ENCODE measurements around the gene TUBA8.
"Not testable (repeated sequence)": the region's sequence is repeated elsewhere in the genome, so short reads cannot be mapped to it uniquely, and the experiment has no call there.

Gene TUBA8

DNA sequence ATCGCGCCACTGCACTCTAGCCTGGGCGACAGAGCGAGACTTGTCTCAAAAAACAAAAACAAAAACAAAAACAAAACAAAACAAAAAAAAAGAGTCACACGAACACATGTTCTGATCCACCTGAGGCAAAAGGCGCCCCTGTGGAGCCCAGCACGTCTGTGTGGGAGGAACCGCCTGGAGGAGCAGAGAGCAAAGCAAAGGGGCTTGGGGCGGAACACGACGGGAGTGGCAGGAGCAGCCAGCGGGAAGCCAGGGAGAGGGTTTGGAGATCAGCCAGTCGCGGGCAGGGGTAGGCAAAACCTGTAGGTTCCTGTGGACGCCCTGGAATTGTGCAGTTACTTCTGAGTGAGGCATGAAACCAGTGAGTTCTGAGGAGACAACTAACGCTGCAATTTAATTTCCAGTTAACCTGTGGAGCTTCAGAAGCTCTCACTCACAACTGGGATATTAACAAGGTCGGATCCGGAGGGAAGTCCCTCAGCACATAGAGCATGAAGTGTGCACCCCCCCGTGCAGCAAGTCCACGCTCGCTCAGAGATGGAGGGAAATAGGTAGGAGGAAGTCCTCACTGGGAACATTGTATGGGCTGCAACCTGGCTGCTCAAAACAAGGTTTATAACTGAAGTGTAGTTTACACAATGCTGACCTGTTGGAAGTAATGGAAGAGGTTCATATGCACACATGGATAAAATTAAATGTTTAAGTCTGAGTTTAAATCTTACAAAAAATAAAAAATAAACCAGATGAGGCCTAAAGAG, 26.1 kb downstream of the TUBA8 start:
- DNase-seq = no peak

DNA sequence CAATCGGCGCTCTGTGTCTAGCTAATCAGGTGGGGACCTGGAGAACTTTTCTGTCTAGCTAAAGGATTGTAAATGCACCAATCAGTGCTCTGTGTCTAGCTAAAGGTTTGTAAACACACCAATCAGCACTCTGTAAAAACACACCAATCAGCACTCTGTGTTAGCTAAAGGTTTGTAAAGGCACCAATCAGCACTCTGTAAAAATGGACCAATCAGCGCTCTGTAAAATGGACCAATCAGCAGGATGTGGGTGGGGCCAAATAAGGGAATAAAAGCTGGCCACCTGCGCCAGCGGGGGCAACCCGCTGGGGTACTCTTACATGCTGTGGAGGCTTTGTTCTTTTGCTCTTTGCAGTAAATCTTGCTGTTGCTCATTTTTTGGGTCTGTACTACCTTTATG, 30.4 kb downstream of the TUBA8 start:
- not testable (repeated sequence) for DNase-seq

DNA sequence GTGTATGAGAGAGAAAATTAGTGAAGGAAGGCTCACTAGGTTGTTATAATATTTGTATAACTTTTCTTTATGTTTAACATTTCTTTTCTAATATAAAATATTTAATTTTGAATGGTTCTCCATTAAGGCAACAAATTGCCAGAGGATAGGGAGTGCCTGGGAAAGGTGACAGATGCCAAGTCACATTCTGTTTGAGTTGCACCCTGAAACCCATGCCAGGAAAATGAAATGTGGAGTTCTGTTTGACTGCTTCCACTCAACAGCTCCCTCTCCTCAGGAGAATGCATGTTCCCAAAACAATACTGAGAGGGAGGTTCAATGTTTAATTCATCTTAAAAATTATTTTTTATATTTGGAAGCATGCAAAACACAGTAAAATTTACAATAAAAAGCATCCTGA, 33.5 kb downstream of the TUBA8 start:
- DNase-seq = no peak

DNA sequence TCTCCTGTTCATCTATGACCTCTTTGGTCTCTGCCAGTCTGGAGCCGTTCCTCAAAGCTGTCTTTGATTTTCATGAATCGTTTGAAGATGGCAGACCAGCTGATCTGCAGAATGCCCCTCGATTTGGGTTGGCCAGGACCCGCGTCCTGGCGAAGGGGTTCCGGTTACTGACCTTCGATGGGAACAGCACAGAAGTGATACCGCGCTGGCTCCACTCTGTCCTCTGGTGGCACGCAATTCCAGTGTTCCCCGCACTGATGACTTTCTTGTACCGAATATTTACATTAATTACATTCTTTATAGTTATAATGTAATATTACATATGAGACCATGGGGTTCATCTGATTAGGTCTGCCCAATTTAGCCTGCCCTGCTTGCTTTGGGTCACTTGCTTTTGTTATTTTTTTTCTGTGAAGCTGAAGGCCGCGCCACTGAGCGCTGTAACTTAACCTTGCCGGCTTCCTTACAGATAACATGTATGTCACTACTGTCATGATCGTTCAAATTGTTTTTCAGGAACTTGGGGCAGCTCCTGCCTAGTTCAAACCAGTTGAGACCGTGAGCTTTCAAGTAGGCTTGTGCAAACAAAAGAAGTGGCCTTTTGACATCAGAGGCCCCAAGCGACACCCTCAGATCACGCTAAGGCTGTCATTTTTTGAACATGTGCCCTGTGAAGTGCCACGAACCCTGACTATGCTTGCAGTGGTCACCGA, 35.2 kb downstream of the TUBA8 start:
- no peak for DNase-seq

DNA sequence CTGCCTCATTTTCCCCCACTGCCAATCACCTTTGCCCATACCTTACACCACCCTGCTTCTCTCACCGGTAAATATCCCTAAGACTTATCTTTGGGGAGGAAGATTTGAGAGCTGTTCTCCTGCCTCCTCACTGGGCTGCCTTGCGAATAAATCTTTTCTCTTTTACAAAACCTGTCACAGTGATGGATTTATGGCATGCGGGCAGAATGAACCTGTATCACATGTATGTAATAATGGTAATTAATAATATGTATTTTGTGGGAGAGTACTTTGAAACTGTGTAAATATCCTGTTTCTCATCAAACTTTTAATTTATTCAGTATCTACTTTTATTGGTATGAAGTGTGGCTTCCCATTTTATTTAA, 35.8 kb downstream of the TUBA8 start:
- no peak for DNase-seq

DNA sequence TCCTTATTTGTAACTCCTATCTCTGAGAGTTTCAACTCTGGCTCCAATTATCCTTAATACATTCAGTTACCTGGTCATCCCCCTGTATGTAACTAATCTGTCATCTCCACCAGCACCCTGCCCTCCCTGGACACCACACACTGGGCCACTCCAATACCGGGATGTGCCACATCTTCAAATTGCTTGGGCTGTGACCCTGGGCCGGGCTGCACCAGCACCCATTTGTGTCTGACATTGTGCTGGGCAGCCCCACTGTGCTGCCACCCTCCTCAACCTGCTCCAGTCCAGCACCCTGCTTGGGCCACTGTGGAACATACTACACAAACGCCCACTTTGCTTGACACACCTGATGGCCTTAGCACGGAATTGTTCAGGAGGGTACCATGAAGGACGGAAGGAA, 37.2 kb downstream of the TUBA8 start:
- no peak for DNase-seq

DNA sequence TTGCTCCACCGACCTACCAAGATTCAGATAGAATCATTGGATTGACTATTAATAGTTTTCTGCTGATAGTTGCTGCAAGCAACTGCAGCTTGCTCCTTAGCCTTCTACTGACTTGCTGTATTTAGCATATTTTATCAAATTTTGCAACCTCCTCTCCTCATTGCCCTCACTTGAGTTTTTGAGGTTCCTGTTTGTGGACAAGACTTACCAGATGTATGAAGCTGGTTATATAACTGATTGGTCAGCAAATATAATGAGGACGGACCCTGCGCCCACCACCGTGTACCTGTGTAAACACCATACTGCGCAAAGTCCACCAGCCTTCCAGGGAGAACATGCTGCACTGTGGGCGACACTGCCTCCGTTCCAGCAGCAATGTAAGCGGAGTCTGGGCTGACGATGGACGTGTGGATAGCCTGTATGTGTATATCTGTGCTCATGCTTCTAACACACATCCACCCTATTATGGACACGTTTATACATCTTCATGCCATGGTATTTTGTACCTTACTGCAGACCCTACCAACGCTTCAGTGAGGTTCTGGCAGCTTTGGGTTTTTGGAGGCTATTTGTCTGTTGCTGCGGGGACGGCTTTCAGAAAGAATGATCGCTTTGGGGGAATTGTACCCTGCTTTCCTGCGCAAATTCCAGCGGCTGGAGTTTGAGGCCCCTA, 37.8 kb downstream of the TUBA8 start:
- DNase-seq = no peak

DNA sequence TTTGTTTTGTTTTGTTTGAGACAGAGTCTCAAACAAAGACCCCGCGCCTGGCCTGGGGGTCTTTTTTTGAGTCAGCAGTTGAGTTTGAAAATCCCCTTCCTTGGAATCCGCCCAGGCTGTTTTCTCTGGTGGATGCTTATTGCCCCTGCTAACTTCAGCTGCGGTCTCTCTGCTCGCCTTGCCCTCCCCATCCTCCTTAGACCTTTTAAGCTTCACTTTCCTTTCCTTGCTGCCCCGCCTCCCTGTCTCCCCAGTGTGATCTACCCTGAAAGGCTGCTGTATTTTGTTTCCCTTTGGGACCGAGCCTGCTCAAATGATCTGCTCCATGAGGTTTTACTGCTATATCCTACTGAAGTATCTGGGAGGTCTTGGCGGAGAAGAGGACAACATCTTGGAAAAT, 41.9 kb downstream of the TUBA8 start:
- no peak for DNase-seq

DNA sequence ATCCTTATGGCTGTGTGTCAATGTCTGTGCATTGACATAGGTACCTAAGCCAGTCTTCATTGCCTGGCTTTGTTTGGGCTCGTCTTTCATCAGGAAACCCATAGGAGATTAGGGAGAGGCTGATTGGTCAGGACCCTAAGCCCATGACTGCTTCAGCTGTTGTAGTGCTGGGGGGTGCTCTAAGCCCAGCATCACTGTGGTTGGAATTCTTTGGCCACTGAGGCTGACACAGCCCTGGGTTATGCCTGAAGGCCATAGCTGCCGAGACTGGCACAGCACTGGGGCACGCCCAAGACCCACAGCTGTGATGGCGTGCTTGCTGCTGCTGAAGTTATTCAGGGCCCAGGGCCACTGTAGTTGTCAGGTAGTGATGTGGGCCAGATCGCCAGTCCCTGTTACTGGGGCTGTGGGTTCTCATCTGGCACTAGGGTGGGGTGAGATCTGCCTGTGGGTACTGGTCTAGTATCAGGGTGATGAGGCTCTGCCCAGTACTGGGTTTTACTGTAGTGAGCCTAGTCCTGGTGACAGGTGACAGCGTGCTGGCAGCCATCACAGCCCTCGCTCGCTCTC, 44.3 kb downstream of the TUBA8 start:
- DNase-seq = peak; percentile 2

DNA sequence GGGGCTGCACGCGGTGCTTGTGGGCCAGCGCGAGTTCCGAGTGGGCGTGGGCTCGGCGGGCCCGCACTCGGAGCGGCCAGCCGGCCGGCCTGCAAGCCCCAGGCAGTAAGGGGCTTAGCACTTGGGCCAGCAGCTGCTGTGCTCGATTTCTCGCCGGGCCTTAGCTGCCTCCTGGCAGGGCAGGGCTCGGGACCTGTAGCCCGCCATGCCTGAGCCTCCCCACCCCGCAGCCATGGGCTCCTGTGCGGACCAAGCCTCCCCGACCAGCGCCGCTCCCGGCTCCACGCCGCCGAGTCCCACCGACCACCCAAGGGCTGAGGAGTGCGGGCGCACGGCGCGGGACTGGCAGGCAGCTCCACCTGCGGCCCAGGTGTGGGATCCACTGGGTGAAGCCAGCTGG, 44.9 kb downstream of the TUBA8 start:
- DNase-seq = not testable (repeated sequence)

DNA sequence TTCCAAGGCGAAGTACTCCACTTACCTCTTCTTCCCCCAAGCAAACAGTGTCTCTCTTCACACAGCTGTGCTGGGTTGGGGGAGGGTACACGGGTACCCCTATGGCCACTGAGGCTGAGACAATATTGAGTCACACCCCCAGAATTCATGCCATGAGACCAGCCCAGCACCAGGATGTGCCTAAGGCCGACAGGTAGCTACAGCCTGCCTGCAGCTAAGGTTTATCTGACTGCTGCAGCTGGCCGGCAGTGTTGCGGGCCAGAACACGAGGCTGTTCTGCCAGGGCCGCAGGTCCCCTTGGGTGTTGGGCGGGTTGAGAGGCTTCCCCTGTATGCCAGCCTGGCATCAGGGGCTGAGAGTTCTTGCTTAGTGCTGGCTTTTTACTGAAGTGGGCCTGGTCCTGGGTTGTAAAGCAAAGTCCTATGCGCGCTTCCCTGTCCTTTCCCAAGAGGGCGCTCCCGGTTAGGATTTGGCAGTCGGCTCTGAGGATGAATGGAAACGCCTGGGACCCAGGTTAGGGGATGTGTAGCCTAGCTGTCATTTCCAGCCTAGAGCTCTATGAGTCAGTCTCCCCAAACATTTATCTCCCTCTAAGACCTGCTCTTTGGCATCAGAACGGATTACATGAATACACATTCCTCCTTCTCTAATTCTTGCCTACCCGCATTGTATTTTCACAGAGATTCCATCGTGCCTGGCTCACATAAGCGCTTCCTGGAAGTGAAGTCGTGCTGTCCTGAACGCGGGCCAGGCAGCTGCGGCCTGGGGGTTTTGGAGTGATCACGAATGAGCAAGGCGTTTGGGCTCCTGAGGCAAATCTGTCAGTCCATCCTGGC, 46.5 kb downstream of the TUBA8 start:
- peak; percentile 99 for DNase-seq

DNA sequence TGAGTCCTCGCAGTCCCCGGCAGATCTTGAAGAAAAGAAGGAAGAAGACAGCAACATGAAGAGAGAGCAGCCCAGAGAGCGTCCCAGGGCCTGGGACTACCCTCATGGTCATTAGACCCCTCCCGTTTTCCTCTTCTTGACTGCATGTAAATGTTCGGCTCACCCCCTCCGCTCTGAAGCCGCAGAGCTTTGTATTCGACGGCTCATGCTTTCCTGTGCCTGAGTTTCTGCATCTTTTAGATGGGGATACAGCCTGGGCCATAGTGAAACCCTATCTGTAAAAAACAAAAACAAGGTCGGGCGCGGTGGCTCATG, 47.1 kb downstream of the TUBA8 start:
- DNase-seq = no peak

DNA sequence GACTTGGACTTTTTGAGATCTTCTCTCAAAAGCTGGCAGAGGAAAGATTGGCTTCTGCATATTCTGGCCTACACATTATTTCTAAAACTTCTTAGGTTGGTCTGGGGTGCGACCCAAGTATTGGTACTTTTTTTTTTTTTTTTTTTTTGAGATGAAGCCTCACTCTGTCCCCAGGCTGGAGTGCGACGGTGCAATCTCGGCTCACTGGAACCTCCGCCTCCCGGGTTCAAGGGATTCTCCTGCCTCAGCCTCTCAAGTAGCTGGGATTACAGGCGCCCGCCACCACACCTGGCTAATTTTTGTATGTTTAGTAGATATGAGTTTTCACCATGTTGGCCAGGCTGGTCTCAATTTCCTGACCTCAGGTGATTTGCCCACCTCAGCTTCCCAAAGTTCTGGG, 50.0 kb downstream of the TUBA8 start:
- not testable (repeated sequence) for DNase-seq

DNA sequence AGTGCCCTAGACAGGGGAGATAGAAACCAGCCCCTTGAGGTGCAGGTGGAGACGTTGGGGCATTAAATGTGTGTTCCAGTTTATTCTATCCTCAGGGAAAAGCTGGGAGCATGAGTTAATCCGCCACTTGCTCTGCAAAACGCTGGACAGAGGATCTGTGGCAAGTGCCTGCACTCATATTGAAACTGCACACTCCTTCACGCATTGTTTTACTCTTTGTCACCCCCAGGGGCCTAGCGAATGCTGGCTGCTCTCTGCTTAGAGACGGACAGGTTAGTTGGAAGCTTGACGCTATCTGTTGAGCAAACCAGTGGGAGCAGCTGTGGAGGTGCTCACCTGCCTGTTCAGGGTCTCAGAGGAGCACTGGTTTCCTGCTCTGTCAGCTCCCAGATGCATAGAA, 53.2 kb downstream of the TUBA8 start:
- peak; percentile 3 for DNase-seq

DNA sequence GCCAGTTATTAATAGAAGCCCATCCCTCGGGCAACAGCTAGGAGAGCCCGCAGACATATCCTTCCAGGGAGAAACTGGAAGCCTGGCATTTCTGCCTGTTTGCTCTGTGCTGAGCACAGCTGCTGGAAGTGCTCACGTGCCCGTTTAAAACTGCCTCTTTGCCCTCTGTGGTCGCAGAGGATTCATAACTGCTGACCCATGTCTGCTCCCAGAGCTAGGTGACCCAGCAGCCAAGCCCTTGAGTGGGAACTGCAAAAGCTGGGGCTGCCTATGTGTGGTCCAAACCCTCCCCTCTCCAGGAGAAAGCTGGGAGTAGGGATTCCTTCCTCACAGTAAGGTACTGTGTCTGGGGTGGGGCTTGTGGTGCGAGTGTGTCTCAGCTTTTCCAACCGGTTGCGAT, 54.0 kb downstream of the TUBA8 start:
- peak; percentile 7 for DNase-seq

DNA sequence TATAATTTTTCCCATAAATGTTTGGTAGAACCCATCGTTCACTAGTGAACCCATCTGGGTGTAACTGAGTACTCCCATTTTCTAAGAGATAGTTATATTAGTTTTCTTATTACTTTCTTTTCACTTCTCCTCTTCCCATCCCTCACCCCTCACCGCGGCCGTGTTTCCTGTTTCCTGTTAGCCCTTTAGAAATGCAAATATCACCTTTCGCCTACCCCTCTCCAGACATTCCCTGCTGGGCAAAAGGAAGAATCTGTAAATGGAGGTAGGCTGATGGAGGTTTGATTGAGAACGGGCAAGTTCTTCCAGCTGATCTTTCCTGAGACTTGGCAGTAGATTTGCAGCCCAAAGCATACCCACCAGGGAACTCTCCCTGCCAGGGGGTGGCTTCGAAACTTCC, 54.7 kb downstream of the TUBA8 start:
- DNase-seq = not testable (repeated sequence)

DNA sequence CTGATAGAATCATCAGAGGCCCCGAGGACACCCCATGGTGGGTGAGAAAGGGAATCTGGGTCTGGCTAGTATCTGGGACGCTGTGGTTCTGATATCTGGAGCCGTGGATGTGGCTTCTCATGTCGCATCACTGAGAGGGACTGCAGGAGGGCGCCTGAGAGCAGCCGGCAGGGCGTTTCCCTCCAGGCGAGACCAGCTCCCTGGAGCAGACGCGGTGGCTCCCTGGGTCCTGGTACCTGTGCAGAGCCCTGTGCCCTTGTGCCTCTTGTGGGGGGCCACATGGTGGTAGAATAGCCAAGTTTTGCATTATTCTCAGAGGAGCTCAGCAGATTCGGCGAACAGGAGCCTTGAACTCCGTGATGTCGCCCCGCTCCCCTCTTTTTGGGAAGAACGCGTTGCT, 59.7 kb downstream of the TUBA8 start:
- not testable (repeated sequence) for DNase-seq

DNA sequence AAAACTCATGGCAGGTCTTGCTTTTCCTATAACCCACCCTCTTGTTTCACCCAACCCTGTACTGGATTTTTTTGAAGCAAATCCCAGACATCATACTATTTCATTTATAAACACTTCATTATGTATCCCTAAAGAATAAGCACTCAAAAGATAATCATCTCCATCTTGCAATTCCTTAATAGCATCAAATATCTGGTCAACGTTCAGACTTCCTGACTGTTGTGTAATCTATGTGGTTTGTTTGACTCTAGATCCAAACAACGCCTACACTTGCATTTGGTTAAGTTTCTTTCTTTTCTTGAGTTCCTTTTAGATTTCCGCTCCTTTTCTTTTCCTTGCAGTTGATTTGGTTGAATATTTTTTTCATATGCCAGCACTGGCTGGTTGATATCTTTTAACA, 61.6 kb downstream of the TUBA8 start:
- peak; percentile 16 for DNase-seq

DNA sequence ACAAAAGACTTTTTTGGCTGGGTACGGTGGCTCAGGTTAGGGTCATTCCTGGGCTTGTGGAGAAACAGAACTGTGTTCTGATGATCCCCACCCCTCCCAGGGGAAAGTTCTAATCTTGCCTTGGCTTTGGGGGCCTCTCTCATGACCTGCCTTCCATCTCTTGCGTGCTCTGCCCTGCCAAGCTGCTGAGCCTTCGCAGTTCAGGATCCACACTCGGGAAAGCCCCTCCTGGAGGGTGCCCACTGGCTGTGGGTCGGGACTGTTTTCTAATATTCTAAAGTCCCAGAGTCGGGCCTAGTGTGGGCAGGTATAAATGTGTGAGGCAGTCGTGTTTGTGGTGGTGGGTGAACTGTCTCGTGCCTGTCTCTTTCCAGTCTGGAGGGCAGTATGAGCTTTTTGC, 62.2 kb downstream of the TUBA8 start:
- DNase-seq = not testable (repeated sequence)

DNA sequence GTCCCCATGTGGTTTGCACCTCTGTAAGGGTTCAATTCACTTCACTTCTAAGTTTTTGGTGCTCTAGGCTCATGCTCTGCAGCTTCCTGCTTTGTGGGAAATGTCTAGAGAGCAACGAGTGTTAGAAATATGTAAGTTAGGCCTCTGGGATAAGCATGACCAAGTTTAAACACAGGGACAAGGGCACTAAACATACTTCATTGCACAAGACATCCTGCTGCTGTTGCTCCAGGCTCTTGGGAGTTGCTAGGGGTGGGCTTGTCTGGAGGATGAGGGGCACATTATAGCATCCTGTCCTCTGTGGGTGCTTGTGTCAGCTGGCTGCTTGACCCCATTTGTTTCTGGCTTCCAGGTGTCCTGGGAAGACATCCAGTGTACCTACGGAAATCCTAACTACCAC, 62.8 kb downstream of the TUBA8 start:
- not testable (repeated sequence) for DNase-seq
